ENCODE measurements around the gene BOD1. TPM values are rescaled to one million over a fixed set of nuclear protein-coding genes. Genes with fewer than 3 reads are reported as not detected.

BOD1 gene
- total RNA-seq, 3 donors from 2014 or later: 61.5 to 68.0 (median 64.6) TPM

GRCh38 chr5:173615884-173616576 lies 420 bp downstream of the BOD1 start:
- H3K9me3 ChIP-seq: no peaks in the 10 kb centered on the region
- intact Hi-C loops (cut with DNase I; ENCODE audit: low total_unique reads): loop anchor here (10.0 kb wide), 1 partner anchor 269 kb away; the partner anchor contains the start of gene CPEB4
- no peaks in the 10 kb centered on the region for H3K27me3 ChIP-seq
- peak in 2 of 3 donors; percentile 10 to 44 for TF ChIP-seq POLR2AphosphoS5 (IDR thresholded peaks at IDR 0.05)
- TF ChIP-seq POLR2A (IDR thresholded peaks at IDR 0.05): no peak
- peak; percentile 18 to 58 (median 53) for TF ChIP-seq CTCF (IDR thresholded peaks at IDR 0.05)
- H3K4me1 ChIP-seq: peaks cover 0 to 20% of the 10 kb centered on the region in 2 donors
- H3K36me3 ChIP-seq: no peaks in the 10 kb centered on the region
- peak overlapping the region; percentile 87 to 95 (median 91) for H3K4me3 ChIP-seq
- H3K27ac ChIP-seq: peak overlapping the region; percentile 92 to 95
- peak; percentile 48 to 60 for DNase-seq (ENCODE audit: low spot score in 2 of 2)

- no peaks in the 10 kb centered on the region for H3K36me3 ChIP-seq
- peak overlapping the region; percentile 87 to 95 (median 91) for H3K4me3 ChIP-seq
- H3K27me3 ChIP-seq: no peaks in the 10 kb centered on the region
- H3K4me1 ChIP-seq: peaks cover 0 to 20% of the 10 kb centered on the region in 2 donors
- H3K27ac ChIP-seq: no peak overlapping the region
- DNase-seq (ENCODE audit: low spot score in 2 of 2): no peak
- TF ChIP-seq POLR2A (IDR thresholded peaks at IDR 0.05) (no peak), POLR2AphosphoS5 (IDR thresholded peaks at IDR 0.05) (no peak), CTCF (IDR thresholded peaks at IDR 0.05) (no peak)
- intact Hi-C loops (cut with DNase I; ENCODE audit: low total_unique reads): loop anchor here (10.0 kb wide), 1 partner anchor 270 kb away; the partner anchor contains the start of gene CPEB4
- H3K9me3 ChIP-seq: no peaks in the 10 kb centered on the region
Measured at GRCh38 chr5:173614591-173614990, 1.9 kb downstream of the BOD1 start.

- peaks cover 0 to 20% of the 10 kb centered on the region in 2 donors for H3K4me1 ChIP-seq
- intact Hi-C loops (cut with DNase I; ENCODE audit: low total_unique reads): loop anchor here (10.0 kb wide), 1 partner anchor 271 kb away; the partner anchor contains the start of gene CPEB4
- no peak for DNase-seq (ENCODE audit: low spot score in 2 of 2)
- no peaks in the 10 kb centered on the region for H3K36me3 ChIP-seq
- H3K9me3 ChIP-seq: no peaks in the 10 kb centered on the region
- no peak overlapping the region for H3K4me3 ChIP-seq
- no peaks in the 10 kb centered on the region for H3K27me3 ChIP-seq
- H3K27ac ChIP-seq: no peak overlapping the region
- no peak for TF ChIP-seq POLR2AphosphoS5 (IDR thresholded peaks at IDR 0.05)
- no peak for TF ChIP-seq POLR2A (IDR thresholded peaks at IDR 0.05)
- no peak for TF ChIP-seq CTCF (IDR thresholded peaks at IDR 0.05)
Measured at GRCh38 chr5:173613433-173614159, 2.9 kb downstream of the BOD1 start.

GRCh38 chr5:173612948-173613347 lies 3.5 kb downstream of the BOD1 start:
- H3K4me1 ChIP-seq: peaks cover 0 to 20% of the 10 kb centered on the region in 2 donors
- TF ChIP-seq POLR2A (IDR thresholded peaks at IDR 0.05): no peak
- no peak for TF ChIP-seq POLR2AphosphoS5 (IDR thresholded peaks at IDR 0.05)
- TF ChIP-seq CTCF (IDR thresholded peaks at IDR 0.05): no peak
- H3K27me3 ChIP-seq: no peaks in the 10 kb centered on the region
- intact Hi-C loops (cut with DNase I; ENCODE audit: low total_unique reads): loop anchor here (10.0 kb wide), 1 partner anchor 272 kb away; the partner anchor contains the start of gene CPEB4
- no peaks in the 10 kb centered on the region for H3K9me3 ChIP-seq
- no peak overlapping the region for H3K4me3 ChIP-seq
- no peak for DNase-seq (ENCODE audit: low spot score in 2 of 2)
- no peak overlapping the region for H3K27ac ChIP-seq
- no peaks in the 10 kb centered on the region for H3K36me3 ChIP-seq
